Renal pelvis (tissue), 4 donors: Measurements from ENCODE around the gene FAM237A. TPM values are rescaled to one million over a fixed set of nuclear protein-coding genes. Genes with fewer than 3 reads are reported as not detected.

ENCODE experiments used
- DNase-seq: peaks from one replicate; pipeline ENCODE4 v3.0.0-alpha.2; 2013
- polyA plus RNA-seq, 3 donors: library from polyadenylated mRNA; unstranded; fragments of 120-200 nt; gene quantifications; one replicate each; pipeline ENCODE4 v1.2.1, GENCODE V29; 2013; ENCODE audit not compliant: insufficient read length in 3 of 3

The FAM237A gene
- polyA plus RNA-seq, 3 donors, result not detected

DNA sequence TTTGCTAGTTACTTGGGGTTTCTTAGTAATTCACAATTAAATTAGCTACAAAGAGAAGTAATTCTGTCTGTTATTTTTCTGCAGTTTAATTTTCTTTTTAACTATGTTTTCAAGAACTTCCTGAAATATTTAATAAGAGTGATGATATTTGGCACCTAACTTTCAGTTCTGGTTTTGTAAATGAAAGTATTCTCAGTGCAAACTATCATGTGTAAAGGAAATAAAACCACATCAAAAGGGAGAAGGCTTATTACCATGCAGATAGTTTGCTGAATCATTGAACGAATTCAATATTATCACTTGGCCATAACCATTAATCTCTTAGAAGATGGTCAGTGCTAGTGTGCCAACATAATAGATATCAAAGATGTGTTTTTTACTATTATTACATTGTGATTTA lies 46.7 kb downstream of the FAM237A start:
- no peak for DNase-seq

- no peak for DNase-seq
Observed at GRCh38 chr2:206692971-206693370, 50.7 kb downstream of the FAM237A start.

DNA sequence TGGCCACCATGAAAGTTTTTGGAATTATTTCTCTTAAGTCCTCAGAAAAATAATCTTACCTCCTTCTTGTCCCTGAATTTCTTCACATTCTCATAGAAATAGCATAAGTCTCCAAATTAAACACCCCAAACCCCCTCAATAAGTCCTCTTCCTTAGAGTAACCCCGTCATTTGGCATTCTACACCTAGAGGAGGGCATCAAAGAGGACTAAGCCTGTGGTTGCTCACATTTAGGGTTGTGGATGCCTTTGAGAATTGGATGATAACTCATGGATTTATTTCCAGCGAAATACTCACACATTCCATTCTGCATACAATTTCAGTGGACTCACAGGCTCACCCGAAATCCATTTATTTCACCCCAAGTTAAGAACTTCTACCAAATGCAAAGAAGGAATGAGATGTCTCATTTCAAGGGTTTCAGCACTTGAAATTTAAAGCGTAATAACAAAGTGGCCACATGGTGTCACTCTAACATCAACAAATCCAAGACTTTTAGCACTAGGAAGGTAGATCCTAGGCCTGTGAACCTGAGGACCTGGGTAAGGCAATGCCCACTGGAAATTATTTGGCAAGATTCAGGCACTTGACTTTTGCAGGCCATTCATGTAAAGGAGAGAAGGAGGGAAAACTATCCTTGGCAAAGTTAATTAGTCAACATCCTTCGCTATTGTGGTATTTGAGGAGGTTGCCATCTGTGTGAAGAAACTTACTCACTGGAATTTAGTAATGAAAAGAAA lies 51.3 kb downstream of the FAM237A start:
- peak; percentile 59 for DNase-seq

DNA sequence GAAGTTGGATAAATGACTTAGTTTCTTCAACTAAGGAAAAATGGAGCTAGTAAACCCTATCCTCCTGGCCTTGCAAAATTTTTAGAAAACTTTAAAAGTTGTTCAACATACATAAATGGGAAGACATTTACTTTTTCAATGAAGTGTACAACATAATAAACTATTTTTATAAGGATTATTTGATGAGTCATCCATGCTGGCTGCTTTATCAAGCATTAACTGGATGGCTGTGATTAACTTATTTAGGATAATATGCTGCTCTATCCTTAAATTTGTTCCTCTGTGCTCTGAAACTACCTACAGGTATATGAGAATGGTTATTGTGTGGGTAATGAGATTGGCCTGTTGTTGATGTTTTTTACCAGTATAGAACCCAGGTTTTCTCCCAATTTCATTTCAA lies 54.6 kb downstream of the FAM237A start:
- DNase-seq, result no peak

DNA sequence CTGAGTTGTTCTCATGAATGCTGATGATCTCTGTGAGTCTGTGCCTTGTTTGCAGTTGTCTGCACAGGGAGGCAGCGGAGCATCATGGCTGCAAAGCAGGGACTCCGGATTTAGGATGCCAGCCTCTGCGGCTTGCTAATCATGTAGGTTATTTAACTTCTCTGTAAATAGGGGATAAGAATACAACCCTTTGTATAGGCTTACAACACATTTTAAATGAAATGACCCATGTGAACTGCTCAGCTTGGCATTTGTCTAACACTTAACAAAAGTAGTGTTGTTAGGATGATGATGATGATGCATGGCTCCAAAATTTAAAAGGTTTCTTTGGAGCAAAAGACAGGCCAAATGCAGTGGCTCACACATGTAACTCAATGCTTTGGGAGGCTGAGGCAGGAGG lies 56.5 kb downstream of the FAM237A start:
- no peak for DNase-seq

Other genes with a start within 250 kb of the FAM237A start
- 1 to 10 TPM; 5.1 to 7.1 (median 5.6) TPM for gene ADAM23, start 199.0 kb upstream of the FAM237A start, polyA plus RNA-seq
- gene DYTN, start 75.9 kb downstream of the FAM237A start, polyA plus RNA-seq, result under 1 TPM in 1 of 3 donors, not detected in 2; 0.13 TPM
- 10 to 100 TPM; 11.8 to 15.3 (median 13.1) TPM for gene MDH1B, start 122.8 kb downstream of the FAM237A start, polyA plus RNA-seq
- gene FASTKD2, start 123.1 kb downstream of the FAM237A start, polyA plus RNA-seq, result 10 to 100 TPM; 34.3 to 40.5 (median 35.5) TPM